ENCODE results near the gene CDKN2A.

DNA sequence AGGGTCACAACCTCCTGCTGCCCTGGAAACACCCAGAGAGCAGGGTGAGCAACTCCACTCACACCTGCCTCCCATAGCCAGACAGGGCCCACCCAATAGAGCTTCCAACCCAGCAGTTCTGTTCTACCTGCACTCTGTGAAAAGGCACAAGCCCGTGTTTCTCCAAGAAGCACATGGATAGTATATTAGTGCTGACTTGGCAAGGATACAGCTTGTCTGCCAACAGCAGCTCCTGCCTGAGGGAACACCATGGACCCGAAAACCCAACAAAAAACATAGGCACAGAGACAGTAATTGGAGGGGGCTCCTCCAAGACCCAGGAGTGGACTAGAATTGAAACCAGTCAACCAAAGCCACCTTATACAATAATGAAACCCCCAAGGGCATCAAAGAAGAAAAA lies 48.6 kb downstream of the CDKN2A start:
- TF ChIP-seq TAF1 (IDR thresholded peaks at IDR 0.05; ENCODE audit: low read depth, low read length) (no peak), POLR2AphosphoS5 (IDR thresholded peaks at IDR 0.05; ENCODE audit: low read depth, low read length) (no peak), POLR2A (IDR thresholded peaks at IDR 0.05; ENCODE audit: low read depth, low read length) (no peak), SPI1 (IDR thresholded peaks at IDR 0.05; ENCODE audit: low read depth, low read length) (no peak)

Measured in GM12891 (cell line).